Measurements from ENCODE around the gene MR1. TPM values are rescaled to one million over a fixed set of nuclear protein-coding genes. Genes with fewer than 3 reads are reported as not detected.

Gene MR1
- total RNA-seq, 2 experiments from 2014 or later, result 37.4 to 38.7 TPM

- H3K27me3 Mint-ChIP-seq, result peaks cover 2% of the 10 kb centered on the region
- DNase-seq, result no peak
- peaks cover 83% of the 10 kb centered on the region for H3K4me1 Mint-ChIP-seq
- no peak overlapping the region for H3K27ac Mint-ChIP-seq
- POLR2A ChIA-PET, result no interaction called here
- H3K36me3 Mint-ChIP-seq (ENCODE audit: low read depth), result peaks cover 5% of the 10 kb centered on the region
- H3K9me3 Mint-ChIP-seq, result no peaks in the 10 kb centered on the region
- CTCF ChIA-PET, result interaction anchor here (1.0 to 5.8 kb wide), 4 partner anchors 10 to 43 kb away, joined by 3 to 30 read pairs (median 8); partner anchors contain the start of gene IER5
- H3K4me3 Mint-ChIP-seq, result no peak overlapping the region
These were observed 67.2 kb downstream of the MR1 start for GRCh38 chr1:181100934-181101333.

- H3K27me3 Mint-ChIP-seq, result peaks cover 9% of the 10 kb centered on the region
- peaks cover 84% of the 10 kb centered on the region for H3K4me1 Mint-ChIP-seq
- no peak for DNase-seq
- ChIA-PET CTCF (interaction anchor here (1.0 to 5.8 kb wide), 5 partner anchors 9 to 42 kb away, joined by 3 to 30 read pairs (median 4); partner anchors contain the start of gene IER5), POLR2A (interaction anchor here (0.7 kb wide), 1 partner anchor 275 kb away, joined by 3 read pairs; no protein-coding TSS in a partner anchor)
- peaks cover 1% of the 10 kb centered on the region for H3K36me3 Mint-ChIP-seq (ENCODE audit: low read depth)
- no peak overlapping the region for H3K4me3 Mint-ChIP-seq
- no peak overlapping the region for H3K27ac Mint-ChIP-seq
- no peaks in the 10 kb centered on the region for H3K9me3 Mint-ChIP-seq
These were observed 67.9 kb downstream of the MR1 start for GRCh38 chr1:181101581-181102226.

GRCh38 chr1:181102841-181103240 lies 69.1 kb downstream of the MR1 start:
- no peaks in the 10 kb centered on the region for H3K9me3 Mint-ChIP-seq
- H3K27me3 Mint-ChIP-seq, result peaks cover 20% of the 10 kb centered on the region
- H3K4me3 Mint-ChIP-seq, result no peak overlapping the region
- ChIA-PET POLR2A (no interaction called here), CTCF (interaction anchor here (0.6 to 3.2 kb wide), 4 partner anchors 12 to 1824 kb away, joined by 4 to 20 read pairs (median 9); no protein-coding TSS in a partner anchor)
- DNase-seq, result no peak
- H3K27ac Mint-ChIP-seq, result no peak overlapping the region
- H3K4me1 Mint-ChIP-seq, result peaks cover 86% of the 10 kb centered on the region
- H3K36me3 Mint-ChIP-seq (ENCODE audit: low read depth), result no peaks in the 10 kb centered on the region

GRCh38 chr1:181103399-181103798 lies 69.6 kb downstream of the MR1 start:
- CTCF ChIA-PET, result interaction anchor here (1.0 to 3.2 kb wide), 4 partner anchors 12 to 38 kb away, joined by 3 to 20 read pairs (median 10); no protein-coding TSS in a partner anchor
- no peaks in the 10 kb centered on the region for H3K36me3 Mint-ChIP-seq (ENCODE audit: low read depth)
- H3K4me1 Mint-ChIP-seq, result peaks cover 83% of the 10 kb centered on the region
- no peak for DNase-seq
- H3K9me3 Mint-ChIP-seq, result no peaks in the 10 kb centered on the region
- peak overlapping the region; percentile 61 for H3K27ac Mint-ChIP-seq
- no peak overlapping the region for H3K4me3 Mint-ChIP-seq
- H3K27me3 Mint-ChIP-seq, result peaks cover 25% of the 10 kb centered on the region
- POLR2A ChIA-PET, result no interaction called here

GRCh38 chr1:181104042-181104789 lies 70.4 kb downstream of the MR1 start:
- Mint-ChIP-seq H3K27me3 (peaks cover 29% of the 10 kb centered on the region), H3K9me3 (no peaks in the 10 kb centered on the region), H3K36me3 (ENCODE audit: low read depth) (no peaks in the 10 kb centered on the region), H3K4me1 (peaks cover 78% of the 10 kb centered on the region), H3K4me3 (peak overlapping the region; percentile 78), H3K27ac (peak overlapping the region; percentile 81)
- DNase-seq, result no peak
- ChIA-PET POLR2A (interaction anchor here (1.1 kb wide), 1 partner anchor 14 kb away, joined by 3 read pairs; no protein-coding TSS in a partner anchor), CTCF (interaction anchor here (1.0 to 4.8 kb wide), 14 partner anchors 13 to 71 kb away, joined by 3 to 31 read pairs (median 5); partner anchors contain the start of gene MR1)

- Mint-ChIP-seq H3K27ac (peak overlapping the region; percentile 81), H3K36me3 (ENCODE audit: low read depth) (no peaks in the 10 kb centered on the region), H3K9me3 (no peaks in the 10 kb centered on the region), H3K4me3 (peak overlapping the region; percentile 78), H3K27me3 (peaks cover 34% of the 10 kb centered on the region), H3K4me1 (peaks cover 74% of the 10 kb centered on the region)
- POLR2A ChIA-PET, result interaction anchor here (1.1 kb wide), 1 partner anchor 14 kb away, joined by 3 read pairs; no protein-coding TSS in a partner anchor
- DNase-seq, result peak; percentile 44
- CTCF ChIA-PET, result interaction anchor here (0.9 to 4.8 kb wide), 17 partner anchors 9 to 72 kb away, joined by 3 to 31 read pairs (median 5); partner anchors contain the start of gene MR1
These were observed 71.0 kb downstream of the MR1 start for GRCh38 chr1:181104790-181105133.

- peak overlapping the region; percentile 81 for H3K27ac Mint-ChIP-seq
- H3K4me3 Mint-ChIP-seq, result peak overlapping the region; percentile 78
- H3K4me1 Mint-ChIP-seq, result peaks cover 68% of the 10 kb centered on the region
- CTCF ChIA-PET, result interaction anchor here (0.9 to 4.8 kb wide), 18 partner anchors 9 to 72 kb away, joined by 3 to 31 read pairs (median 4); partner anchors contain the start of gene MR1
- POLR2A ChIA-PET, result interaction anchor here (0.6 to 1.1 kb wide), 2 partner anchors 15 to 208 kb away, joined by 3 read pairs; no protein-coding TSS in a partner anchor
- H3K27me3 Mint-ChIP-seq, result peaks cover 39% of the 10 kb centered on the region
- no peaks in the 10 kb centered on the region for H3K9me3 Mint-ChIP-seq
- DNase-seq, result peak; percentile 93
- H3K36me3 Mint-ChIP-seq (ENCODE audit: low read depth), result no peaks in the 10 kb centered on the region
These were observed 71.6 kb downstream of the MR1 start for GRCh38 chr1:181105134-181106021.

GRCh38 chr1:181106022-181106312 lies 72.2 kb downstream of the MR1 start:
- Mint-ChIP-seq H3K27ac (no peak overlapping the region), H3K4me1 (peaks cover 62% of the 10 kb centered on the region), H3K9me3 (no peaks in the 10 kb centered on the region), H3K36me3 (ENCODE audit: low read depth) (no peaks in the 10 kb centered on the region), H3K4me3 (peak overlapping the region; percentile 71), H3K27me3 (peaks cover 45% of the 10 kb centered on the region)
- ChIA-PET POLR2A (no interaction called here), CTCF (interaction anchor here (1.1 to 4.8 kb wide), 9 partner anchors 11 to 73 kb away, joined by 3 to 31 read pairs (median 6); partner anchors contain the start of gene MR1)
- DNase-seq, result no peak

- ChIA-PET POLR2A (no interaction called here), CTCF (interaction anchor here (1.2 to 4.8 kb wide), 9 partner anchors 9 to 73 kb away, joined by 3 to 31 read pairs (median 6); partner anchors contain the start of gene MR1)
- no peak for DNase-seq
- peaks cover 57% of the 10 kb centered on the region for H3K4me1 Mint-ChIP-seq
- H3K27ac Mint-ChIP-seq, result no peak overlapping the region
- no peaks in the 10 kb centered on the region for H3K9me3 Mint-ChIP-seq
- no peaks in the 10 kb centered on the region for H3K36me3 Mint-ChIP-seq (ENCODE audit: low read depth)
- peak overlapping the region; percentile 11 for H3K4me3 Mint-ChIP-seq
- H3K27me3 Mint-ChIP-seq, result peaks cover 50% of the 10 kb centered on the region
These were observed 72.7 kb downstream of the MR1 start for GRCh38 chr1:181106479-181106878.

- ChIA-PET POLR2A (no interaction called here), CTCF (interaction anchor here (0.9 to 4.8 kb wide), 9 partner anchors 9 to 89 kb away, joined by 3 to 31 read pairs (median 5); no protein-coding TSS in a partner anchor)
- Mint-ChIP-seq H3K27ac (peak overlapping the region; percentile 55), H3K36me3 (ENCODE audit: low read depth) (no peaks in the 10 kb centered on the region), H3K4me3 (no peak overlapping the region), H3K4me1 (peaks cover 48% of the 10 kb centered on the region), H3K27me3 (peaks cover 53% of the 10 kb centered on the region), H3K9me3 (no peaks in the 10 kb centered on the region)
- DNase-seq, result no peak
These were observed 73.9 kb downstream of the MR1 start for GRCh38 chr1:181107711-181108110.

GRCh38 chr1:181108304-181108867 lies 74.6 kb downstream of the MR1 start:
- H3K4me3 Mint-ChIP-seq, result no peak overlapping the region
- H3K4me1 Mint-ChIP-seq, result peaks cover 42% of the 10 kb centered on the region
- peaks cover 53% of the 10 kb centered on the region for H3K27me3 Mint-ChIP-seq
- H3K9me3 Mint-ChIP-seq, result no peaks in the 10 kb centered on the region
- ChIA-PET POLR2A (no interaction called here), CTCF (interaction anchor here (1.0 to 4.8 kb wide), 5 partner anchors 8 to 39 kb away, joined by 3 to 31 read pairs (median 6); no protein-coding TSS in a partner anchor)
- H3K27ac Mint-ChIP-seq, result no peak overlapping the region
- H3K36me3 Mint-ChIP-seq (ENCODE audit: low read depth), result no peaks in the 10 kb centered on the region
- no peak for DNase-seq

GRCh38 chr1:181110013-181110412 lies 76.2 kb downstream of the MR1 start:
- Mint-ChIP-seq H3K4me3 (no peak overlapping the region), H3K27me3 (peaks cover 53% of the 10 kb centered on the region), H3K9me3 (no peaks in the 10 kb centered on the region), H3K27ac (no peak overlapping the region), H3K4me1 (peaks cover 29% of the 10 kb centered on the region), H3K36me3 (ENCODE audit: low read depth) (no peaks in the 10 kb centered on the region)
- ChIA-PET POLR2A (no interaction called here), CTCF (interaction anchor here (0.5 to 2.0 kb wide), 10 partner anchors 9 to 580 kb away, joined by 3 to 6 read pairs (median 4); no protein-coding TSS in a partner anchor)
- DNase-seq, result no peak

Measured in activated CD4-positive, alpha-beta T cell treated with anti-CD3 and anti-CD28 coated beads, Interleukin-2, amount 10 ng/mL, durations not matched to agents 7 days and 5 days (primary cell).